ENCODE measurements around the gene SKIL. TPM values are rescaled to one million over a fixed set of nuclear protein-coding genes. Genes with fewer than 3 reads are reported as not detected.

The SKIL gene
- total and polyA plus RNA-seq, 2 experiments from 2014 or later = 141 to 358 TPM

DNA sequence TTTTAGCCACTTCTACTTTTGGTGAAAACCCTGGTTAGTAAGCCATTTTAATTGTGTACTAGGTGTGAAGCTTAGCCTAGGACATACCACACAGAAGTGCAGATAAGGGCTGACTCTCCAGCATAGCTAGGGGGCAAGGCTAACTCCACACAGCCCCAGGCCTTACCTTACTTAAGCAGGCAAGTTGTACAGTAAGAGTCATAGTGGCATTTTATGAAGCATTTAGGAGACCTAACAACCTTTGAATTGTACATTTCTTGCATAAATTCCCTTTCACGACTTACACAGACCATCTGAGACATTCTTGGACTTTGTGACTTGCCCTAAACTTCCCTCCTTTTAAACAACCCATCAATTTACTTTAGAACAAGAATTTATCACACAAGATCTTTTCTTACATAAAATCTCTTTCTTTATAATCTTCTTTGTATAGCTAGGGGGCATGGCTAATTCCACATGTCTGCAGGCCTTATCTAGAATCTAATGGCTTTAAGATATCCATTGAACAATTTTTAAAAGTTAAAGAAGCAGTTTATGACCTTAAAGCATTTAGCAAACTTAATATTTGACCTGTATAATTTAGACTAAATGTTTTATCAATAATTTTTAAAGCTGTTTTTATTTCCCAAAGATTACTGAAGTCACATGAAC is 18.7 kb upstream of the SKIL start:
- Histone ChIP-seq H3K4me3 (no peak overlapping the region), H3K27ac (ENCODE audit: low read depth) (no peak overlapping the region), H4K20me1 (replicated peaks; ENCODE audit: insufficient read depth) (no peaks in the 10 kb centered on the region), H3F3A (replicated peaks; ENCODE audit: low read depth) (0 out of 2 replicates have a peak, but pooled peaks cover 3% of the 10 kb centered on the region), H3K4me2 (no peak overlapping the region), H3K27me3 (ENCODE audit: insufficient read depth) (no peaks in the 10 kb centered on the region), H3K9me2 (ENCODE audit: insufficient read depth) (no peaks in the 10 kb centered on the region; the same call in 1 of the 2 replicates), H3K79me2 (replicated peaks; ENCODE audit: insufficient read depth) (no peaks in the 10 kb centered on the region), H3K4me1 (ENCODE audit: insufficient read depth) (no peaks in the 10 kb centered on the region), H2AFZ (no peak overlapping the region), H3K36me3 (ENCODE audit: insufficient read depth) (peaks cover 29% of the 10 kb centered on the region; the same call in 1 of the 2 replicates)
- H3K9me3 Mint-ChIP-seq = peaks cover 79% of the 10 kb centered on the region
- no peak overlapping the region for H3K4me3 Mint-ChIP-seq
- H3K27ac Mint-ChIP-seq = no peak overlapping the region
- peak; percentile 31 for DNase-seq (ENCODE audit: low spot score)
- peaks cover 1% of the 10 kb centered on the region for H3K27me3 Mint-ChIP-seq (ENCODE audit: insufficient read depth, low read depth, poor library complexity)
- no peaks in the 10 kb centered on the region for H3K4me1 Mint-ChIP-seq
- no peak for TF ChIP-seq EZH2phosphoT487 (IDR thresholded peaks at IDR 0.05; ENCODE audit: unreplicated experiment)
- TF ChIP-seq, protein P1, sequence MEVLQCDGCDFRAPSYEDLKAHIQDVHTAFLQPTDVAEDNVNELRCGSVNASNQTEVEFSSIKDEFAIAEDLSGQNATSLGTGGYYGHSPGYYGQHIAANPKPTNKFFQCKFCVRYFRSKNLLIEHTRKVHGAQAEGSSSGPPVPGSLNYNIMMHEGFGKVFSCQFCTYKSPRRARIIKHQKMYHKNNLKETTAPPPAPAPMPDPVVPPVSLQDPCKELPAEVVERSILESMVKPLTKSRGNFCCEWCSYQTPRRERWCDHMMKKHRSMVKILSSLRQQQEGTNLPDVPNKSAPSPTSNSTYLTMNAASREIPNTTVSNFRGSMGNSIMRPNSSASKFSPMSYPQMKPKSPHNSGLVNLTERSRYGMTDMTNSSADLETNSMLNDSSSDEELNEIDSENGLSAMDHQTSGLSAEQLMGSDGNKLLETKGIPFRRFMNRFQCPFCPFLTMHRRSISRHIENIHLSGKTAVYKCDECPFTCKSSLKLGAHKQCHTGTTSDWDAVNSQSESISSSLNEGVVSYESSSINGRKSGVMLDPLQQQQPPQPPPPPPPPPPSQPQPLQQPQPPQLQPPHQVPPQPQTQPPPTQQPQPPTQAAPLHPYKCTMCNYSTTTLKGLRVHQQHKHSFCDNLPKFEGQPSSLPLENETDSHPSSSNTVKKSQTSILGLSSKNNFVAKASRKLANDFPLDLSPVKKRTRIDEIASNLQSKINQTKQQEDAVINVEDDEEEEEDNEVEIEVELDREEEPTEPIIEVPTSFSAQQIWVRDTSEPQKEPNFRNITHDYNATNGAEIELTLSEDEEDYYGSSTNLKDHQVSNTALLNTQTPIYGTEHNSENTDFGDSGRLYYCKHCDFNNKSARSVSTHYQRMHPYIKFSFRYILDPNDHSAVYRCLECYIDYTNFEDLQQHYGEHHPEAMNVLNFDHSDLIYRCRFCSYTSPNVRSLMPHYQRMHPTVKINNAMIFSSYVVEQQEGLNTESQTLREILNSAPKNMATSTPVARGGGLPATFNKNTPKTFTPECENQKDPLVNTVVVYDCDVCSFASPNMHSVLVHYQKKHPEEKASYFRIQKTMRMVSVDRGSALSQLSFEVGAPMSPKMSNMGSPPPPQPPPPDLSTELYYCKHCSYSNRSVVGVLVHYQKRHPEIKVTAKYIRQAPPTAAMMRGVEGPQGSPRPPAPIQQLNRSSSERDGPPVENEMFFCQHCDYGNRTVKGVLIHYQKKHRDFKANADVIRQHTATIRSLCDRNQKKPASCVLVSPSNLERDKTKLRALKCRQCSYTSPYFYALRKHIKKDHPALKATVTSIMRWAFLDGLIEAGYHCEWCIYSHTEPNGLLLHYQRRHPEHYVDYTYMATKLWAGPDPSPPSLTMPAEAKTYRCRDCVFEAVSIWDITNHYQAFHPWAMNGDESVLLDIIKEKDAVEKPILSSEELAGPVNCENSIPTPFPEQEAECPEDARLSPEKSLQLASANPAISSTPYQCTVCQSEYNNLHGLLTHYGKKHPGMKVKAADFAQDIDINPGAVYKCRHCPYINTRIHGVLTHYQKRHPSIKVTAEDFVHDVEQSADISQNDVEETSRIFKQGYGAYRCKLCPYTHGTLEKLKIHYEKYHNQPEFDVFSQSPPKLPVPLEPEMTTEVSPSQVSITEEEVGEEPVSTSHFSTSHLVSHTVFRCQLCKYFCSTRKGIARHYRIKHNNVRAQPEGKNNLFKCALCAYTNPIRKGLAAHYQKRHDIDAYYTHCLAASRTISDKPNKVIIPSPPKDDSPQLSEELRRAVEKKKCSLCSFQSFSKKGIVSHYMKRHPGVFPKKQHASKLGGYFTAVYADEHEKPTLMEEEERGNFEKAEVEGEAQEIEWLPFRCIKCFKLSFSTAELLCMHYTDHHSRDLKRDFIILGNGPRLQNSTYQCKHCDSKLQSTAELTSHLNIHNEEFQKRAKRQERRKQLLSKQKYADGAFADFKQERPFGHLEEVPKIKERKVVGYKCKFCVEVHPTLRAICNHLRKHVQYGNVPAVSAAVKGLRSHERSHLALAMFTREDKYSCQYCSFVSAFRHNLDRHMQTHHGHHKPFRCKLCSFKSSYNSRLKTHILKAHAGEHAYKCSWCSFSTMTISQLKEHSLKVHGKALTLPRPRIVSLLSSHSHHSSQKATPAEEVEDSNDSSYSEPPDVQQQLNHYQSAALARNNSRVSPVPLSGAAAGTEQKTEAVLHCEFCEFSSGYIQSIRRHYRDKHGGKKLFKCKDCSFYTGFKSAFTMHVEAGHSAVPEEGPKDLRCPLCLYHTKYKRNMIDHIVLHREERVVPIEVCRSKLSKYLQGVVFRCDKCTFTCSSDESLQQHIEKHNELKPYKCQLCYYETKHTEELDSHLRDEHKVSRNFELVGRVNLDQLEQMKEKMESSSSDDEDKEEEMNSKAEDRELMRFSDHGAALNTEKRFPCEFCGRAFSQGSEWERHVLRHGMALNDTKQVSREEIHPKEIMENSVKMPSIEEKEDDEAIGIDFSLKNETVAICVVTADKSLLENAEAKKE (CRISPR knock-in tag; IDR thresholded peaks at IDR 0.05) = no peak
- no peak for TF ChIP-seq NANOG (IDR thresholded peaks at IDR 0.05; ENCODE audit: borderline replicate concordance)
- no peak for TF ChIP-seq ZNF331 (CRISPR knock-in tag; IDR thresholded peaks at IDR 0.05; ENCODE audit: low read depth)
- no peak for TF ChIP-seq ZNF114 (CRISPR knock-in tag; IDR thresholded peaks at IDR 0.05)
- no peak for TF ChIP-seq REST (IDR thresholded peaks at IDR 0.05; ENCODE audit: unreplicated experiment)
- TF ChIP-seq EZH2 (IDR thresholded peaks at IDR 0.05; ENCODE audit: low read depth, unreplicated experiment) = no peak
- TF ChIP-seq POLR2AphosphoS5 (IDR thresholded peaks at IDR 0.05; ENCODE audit: low read depth) = no peak
- no peak for TF ChIP-seq STAT1 (IDR thresholded peaks at IDR 0.05; ENCODE audit: unreplicated experiment)
- TF ChIP-seq CREB1 (CRISPR knock-in tag; IDR thresholded peaks at IDR 0.05; ENCODE audit: low read depth) = no peak
- TF ChIP-seq, protein P2, sequence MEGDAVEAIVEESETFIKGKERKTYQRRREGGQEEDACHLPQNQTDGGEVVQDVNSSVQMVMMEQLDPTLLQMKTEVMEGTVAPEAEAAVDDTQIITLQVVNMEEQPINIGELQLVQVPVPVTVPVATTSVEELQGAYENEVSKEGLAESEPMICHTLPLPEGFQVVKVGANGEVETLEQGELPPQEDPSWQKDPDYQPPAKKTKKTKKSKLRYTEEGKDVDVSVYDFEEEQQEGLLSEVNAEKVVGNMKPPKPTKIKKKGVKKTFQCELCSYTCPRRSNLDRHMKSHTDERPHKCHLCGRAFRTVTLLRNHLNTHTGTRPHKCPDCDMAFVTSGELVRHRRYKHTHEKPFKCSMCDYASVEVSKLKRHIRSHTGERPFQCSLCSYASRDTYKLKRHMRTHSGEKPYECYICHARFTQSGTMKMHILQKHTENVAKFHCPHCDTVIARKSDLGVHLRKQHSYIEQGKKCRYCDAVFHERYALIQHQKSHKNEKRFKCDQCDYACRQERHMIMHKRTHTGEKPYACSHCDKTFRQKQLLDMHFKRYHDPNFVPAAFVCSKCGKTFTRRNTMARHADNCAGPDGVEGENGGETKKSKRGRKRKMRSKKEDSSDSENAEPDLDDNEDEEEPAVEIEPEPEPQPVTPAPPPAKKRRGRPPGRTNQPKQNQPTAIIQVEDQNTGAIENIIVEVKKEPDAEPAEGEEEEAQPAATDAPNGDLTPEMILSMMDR (conservative IDR thresholded peaks at IDR 0.05; ENCODE audit: low read depth in 2 of 2) = no peak
- TF ChIP-seq ETS1 (IDR thresholded peaks at IDR 0.05) = no peak
- no peak for TF ChIP-seq JUNB (IDR thresholded peaks at IDR 0.05; ENCODE audit: unreplicated experiment)
- peaks cover 49% of the 10 kb centered on the region for H3K36me3 Mint-ChIP-seq (ENCODE audit: low read depth)
- no peak for ATAC-seq

All from GM23338 (cell line).